Heart left ventricle (tissue), 16 donors: Measurements from ENCODE around the gene GTPBP6. TPM values are rescaled to one million over a fixed set of nuclear protein-coding genes. Genes with fewer than 3 reads are reported as not detected.

Experiments used
- ATAC-seq, 4 donors: fragments of 200-7000 bp; cut with Tn5 transposase; one replicate each; pipeline ENCODE4 v1.9.1; 2020 to 2022; ENCODE audit warnings: moderate library complexity in 4 of 4, mild to moderate bottlenecking in 3 of 4, moderate number of reproducible peaks in 1 of 4
- DNase-seq, 5 donors: peaks; one replicate each; pipeline ENCODE4 v3.0.0-alpha.2; 2020
- H3K27ac ChIP-seq, 12 donors: fragments of 200-600 bp; sonication (generic) in 4 of 12; one replicate each; pipeline versions ENCODE4 v1.5.0 to v1.8.0; 2016 to 2022; ENCODE audit warnings: mild to moderate bottlenecking in 2 of 12
- H3K27me3 ChIP-seq, 9 donors: fragments of 200-600 bp; sonication (generic) in 2 of 9; one replicate each; pipeline versions ENCODE4 v1.5.1 to v1.8.0; 2016 to 2022; ENCODE audit warnings: mild to moderate bottlenecking in 3 of 9
- H3K36me3 ChIP-seq, 9 donors: fragments of 200-600 bp; sonication (generic) in 2 of 9; one replicate each; pipeline versions ENCODE4 v1.5.0 to v1.8.0; 2018 to 2022; ENCODE audit warnings: mild to moderate bottlenecking in 2 of 9
- H3K4me1 ChIP-seq, 12 donors: fragments of 200-600 bp; sonication (generic) in 4 of 12; one replicate each; pipeline versions ENCODE4 v1.5.0 to v1.8.0; 2016 to 2022; ENCODE audit warnings: mild to moderate bottlenecking in 3 of 12
- H3K4me3 ChIP-seq, 12 donors: fragments of 200-600 bp; sonication (generic) in 4 of 12; one replicate each; pipeline versions ENCODE4 v1.5.0 to v1.8.0; 2017 to 2022; ENCODE audit warnings: mild to moderate bottlenecking in 9 of 12, moderate library complexity in 4 of 12
- H3K9me3 ChIP-seq, 12 donors: fragments of 200-600 bp; sonication (generic) in 4 of 12; one replicate each; pipeline versions ENCODE4 v1.5.0 to v1.8.0; 2016 to 2022; ENCODE audit warnings: mild to moderate bottlenecking in 1 of 12
- CTCF ChIP-seq, 12 donors: fragments of 200-600 bp; sonication (generic) in 4 of 12; IDR thresholded peaks; one replicate each; pipeline versions ENCODE4 v1.5.0 to v1.8.0; 2018 to 2022; ENCODE audit warnings: antibody characterized with exemption in 12 of 12, mild to moderate bottlenecking in 5 of 12
- POLR2A ChIP-seq, 2 donors: fragments of 450-650 bp; IDR thresholded peaks; one replicate each; pipeline ENCODE4 v1.6.1; 2017; ENCODE audit warnings: antibody characterized with exemption in 2 of 2, mild to moderate bottlenecking in 2 of 2, moderate library complexity in 2 of 2
- WGBS, 4 donors: extraction: QIAGEN DNeasy Blood & Tissue Kit in 2 of 4; methylation state at CpG; one replicate each; pipeline versions ENCODE4 v1.1.5 to v1.1.7; 2013 to 2018; 5-methylcytosine and 5-hydroxymethylcytosine counted together
- intact Hi-C, 10 donors: fragments of 100-400 bp; cut with DNase I; formaldehyde crosslinking; loops; one replicate each; pipeline versions ENCODE4 v1.11.1 to v1.14.2; 2022
- polyA plus RNA-seq, 2 donors: library from polyadenylated mRNA; stranded (reverse); fragments of 200-250 nt; gene quantifications; one replicate each; pipeline ENCODE4 v1.2.3, GENCODE V29; 2013
- total RNA-seq, 9 donors: library from RNA; depleted of rRNA in 2 of 9; stranded (reverse); fragments of >200 nt in 2 of 9; fragmentation: NEBNext Ultra II Directional in 3 of 9; extraction: Animal tissue kit (Norgen Biotek cat#: 25700) in 3 of 9; gene quantifications; one replicate each; pipeline versions ENCODE4 v1.1.0 to v1.2.4, GENCODE V29; 2016 to 2023
- donor health status: ischemic (EF 13 %, LVEDD 7.1; RV severe dilation, severe dysfunction).
- donor health status: healthy with polysubstance abuse.
- donor health status: DM: no; HTN: yes; CAD: no.
- donor health status: DM: no; HTN: no; CAD: no.
- donor health status: ischemic (EF 25% LVEDD 6.9; RV normal size, moderate dysfunction).
- donor health status: ischemic (EF 25% LVEDD 5.7; RV mildly dilated, moderate dysfunction).
- donor health status: healthy.
- donor health status: DM: yes; HTN: yes; CAD: no.
- donor health status: ischemic (EF 35%, LVEDD 5.7; RV mildly dilated, moderate dysfunction).
- donor health status: nonischemic (EF 11% LVEDD 7.7; RV severe dilation, severe dysfunction).
- donor health status: DM: yes; HTN: yes; CAD: no.
- donor health status: PGD.
- donor health status: ischemic (EF 29% LVEDD 5.4; RV normal size, mild dysfunction).
- donor health status: nonischemic (EF 23%, LVEDD 6.1; RV moderate dilation, normal function).

GTPBP6 gene
- total and polyA plus RNA-seq, 11 donors, result 31.3 to 102 (median 49.9) TPM

DNA sequence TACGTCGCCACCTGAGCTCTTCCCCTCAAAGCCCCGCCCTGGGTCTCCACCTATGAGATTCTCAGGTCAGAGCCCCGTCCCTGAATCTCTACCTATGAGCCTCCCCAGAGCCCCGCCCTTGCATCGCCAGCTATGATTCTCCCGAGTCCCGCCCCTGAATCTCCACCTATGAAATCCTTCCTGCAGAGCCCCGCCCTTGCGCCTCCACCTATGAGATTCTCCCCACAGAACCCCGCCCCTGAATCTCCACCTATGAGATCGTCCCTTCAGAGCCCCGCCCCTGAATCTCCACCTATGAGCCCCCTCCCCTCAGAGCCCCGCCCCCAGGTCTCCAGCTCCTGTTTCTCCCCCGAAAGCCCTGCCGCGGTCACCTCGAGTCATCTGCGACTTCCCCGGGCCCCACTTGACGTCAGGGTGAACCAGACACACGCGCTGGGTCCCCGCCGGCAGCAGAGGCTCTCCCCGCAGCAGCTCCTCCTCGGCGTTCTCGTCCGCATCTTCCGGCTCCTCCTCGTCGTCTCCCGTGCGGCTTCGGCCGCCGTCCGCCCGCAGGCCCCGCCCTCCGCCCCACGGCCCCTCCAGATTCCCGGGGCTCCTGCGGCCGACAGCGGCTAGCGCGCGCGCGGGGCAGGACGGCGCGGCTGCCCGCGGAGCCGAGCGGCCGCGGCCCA, 393 bp downstream of the GTPBP6 start:
- WGBS, 4 donors, result 0 to 1% (median 1%) methylated on average over 43 to 61 of the region's 61 CpGs
- intact Hi-C loops, result loop anchor here in 5 of 10 donors (1.0 to 5.0 kb wide), 5 partner anchors 35 to 95 kb away; partner anchors contain the start of gene PPP2R3B (in 2 of the 5)
- Histone ChIP-seq H3K27ac (peak overlapping the region; percentile 83 to 98 (median 94)), H3K4me1 (peaks cover 0 to 24% (median 13%) of the 10 kb centered on the region in 12 donors), H3K27me3 (no peaks in the 10 kb centered on the region), H3K36me3 (peaks cover 0 to 31% (median 18%) of the 10 kb centered on the region in 9 donors), H3K4me3 (peak overlapping the region; percentile 62 to 99 (median 91)), H3K9me3 (no peaks in the 10 kb centered on the region)
- DNase-seq (peak; percentile 97 to 99 (median 98)), ATAC-seq (peak; percentile 81 to 85 (median 84))
- TF ChIP-seq POLR2A (IDR thresholded peaks at IDR 0.05), result peak in 1 of 2 donors; percentile 34
- TF ChIP-seq CTCF (IDR thresholded peaks at IDR 0.05), result no peak

- Histone ChIP-seq H3K4me3 (peak overlapping the region; percentile 62 to 99 (median 91)), H3K4me1 (peaks cover 0 to 24% (median 13%) of the 10 kb centered on the region in 12 donors), H3K27me3 (no peaks in the 10 kb centered on the region), H3K36me3 (peaks cover 0 to 38% (median 24%) of the 10 kb centered on the region in 9 donors), H3K27ac (peak overlapping the region in 7 of 12 donors; percentile 91 to 98 (median 94)), H3K9me3 (no peaks in the 10 kb centered on the region)
- intact Hi-C loops, result loop anchor here in 5 of 10 donors (1.0 to 5.0 kb wide), 5 partner anchors 34 to 95 kb away; partner anchors contain the start of gene PPP2R3B (in 2 of the 5)
- 46 to 54% (median 50%) methylated on average over 23 to 28 of the region's 28 CpGs for WGBS, 4 donors
- peak in 1 of 4 donors; percentile 26 for ATAC-seq
- DNase-seq, result no peak
- TF ChIP-seq CTCF (IDR thresholded peaks at IDR 0.05) (no peak), POLR2A (IDR thresholded peaks at IDR 0.05) (no peak)
Measured at GRCh38 chrX:317424-318067, 1.1 kb downstream of the GTPBP6 start.

DNA sequence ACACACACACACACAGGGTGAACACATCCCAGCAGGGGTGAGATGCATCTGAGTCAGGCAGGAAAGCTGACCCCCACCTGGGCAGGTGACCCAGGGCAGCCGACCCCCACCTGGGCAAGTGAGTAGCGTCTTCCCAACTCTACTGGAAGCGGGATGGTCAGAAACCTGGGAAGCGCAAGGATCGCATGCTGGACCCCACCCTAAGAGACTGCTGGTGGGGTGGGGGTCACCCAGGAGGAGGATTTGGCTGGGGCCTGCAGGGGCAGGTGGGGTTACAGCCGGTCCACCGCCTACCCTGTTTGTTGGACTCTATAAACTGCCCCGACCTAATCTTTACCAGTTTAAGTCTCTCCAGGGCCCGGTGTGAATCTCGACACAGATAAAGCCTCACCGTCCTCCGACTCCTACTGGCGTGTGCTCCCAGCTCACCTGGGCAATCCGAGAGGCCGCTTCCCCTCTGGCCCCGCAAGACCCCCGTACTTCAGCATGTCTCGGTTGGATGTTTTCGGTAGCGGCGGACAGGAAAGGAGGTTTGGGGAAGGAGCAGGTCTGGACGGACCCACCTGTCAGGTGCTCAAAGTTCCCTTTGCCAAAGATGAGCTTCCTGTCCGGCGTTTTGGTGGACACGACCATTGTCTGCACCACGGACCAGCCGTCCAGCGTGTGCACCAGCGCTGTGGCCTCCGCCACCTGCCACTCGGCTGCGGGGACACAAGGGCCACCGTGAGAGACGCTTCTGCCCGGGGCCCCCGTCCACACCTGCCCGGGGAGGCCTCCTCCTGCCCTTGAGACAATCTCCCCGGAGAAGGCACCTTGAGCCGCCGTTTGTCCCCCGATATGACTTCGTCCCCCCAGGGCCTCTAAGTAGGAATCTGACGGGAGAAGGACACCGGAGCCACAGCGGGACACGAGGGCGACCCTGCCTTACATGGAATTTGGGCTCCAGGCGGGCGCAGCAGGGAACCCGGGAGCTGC, 2.0 kb downstream of the GTPBP6 start:
- DNase-seq (peak; percentile 15 to 62 (median 23)), ATAC-seq (no peak)
- Histone ChIP-seq H3K36me3 (peaks cover 0 to 44% (median 34%) of the 10 kb centered on the region in 9 donors), H3K4me1 (peaks cover 0 to 24% (median 13%) of the 10 kb centered on the region in 12 donors), H3K9me3 (no peaks in the 10 kb centered on the region), H3K27ac (no peak overlapping the region), H3K27me3 (no peaks in the 10 kb centered on the region), H3K4me3 (no peak overlapping the region)
- intact Hi-C loops, result loop anchor here in 4 of 10 donors (5.0 kb wide), 2 partner anchors 39 to 71 kb away; partner anchors contain the start of gene PPP2R3B (in 1 of the 4)
- TF ChIP-seq CTCF (IDR thresholded peaks at IDR 0.05), result no peak
- TF ChIP-seq POLR2A (IDR thresholded peaks at IDR 0.05), result no peak
- 90 to 93% (median 92%) methylated on average over 38 to 50 of the region's 50 CpGs for WGBS, 4 donors
